NCI-H82 (cell line): Measurements from ENCODE around the gene UPF3A.
A peak's percentile ranks its signal among the peaks of the same experiment; 100 is the strongest.

Experiments
- DNase-seq: peaks from one replicate; lab custom pipeline; 2025; lab: John Stamatoyannopoulos, UW

The UPF3A gene

GRCh38 chr13:114264886-114265611 is 16.4 kb upstream of the UPF3A start:
- DNase-seq: no peak

GRCh38 chr13:114266241-114266640 is 15.2 kb upstream of the UPF3A start:
- no peak for DNase-seq

GRCh38 chr13:114268344-114269280 is 12.8 kb upstream of the UPF3A start:
- DNase-seq: peak; percentile 54

DNA sequence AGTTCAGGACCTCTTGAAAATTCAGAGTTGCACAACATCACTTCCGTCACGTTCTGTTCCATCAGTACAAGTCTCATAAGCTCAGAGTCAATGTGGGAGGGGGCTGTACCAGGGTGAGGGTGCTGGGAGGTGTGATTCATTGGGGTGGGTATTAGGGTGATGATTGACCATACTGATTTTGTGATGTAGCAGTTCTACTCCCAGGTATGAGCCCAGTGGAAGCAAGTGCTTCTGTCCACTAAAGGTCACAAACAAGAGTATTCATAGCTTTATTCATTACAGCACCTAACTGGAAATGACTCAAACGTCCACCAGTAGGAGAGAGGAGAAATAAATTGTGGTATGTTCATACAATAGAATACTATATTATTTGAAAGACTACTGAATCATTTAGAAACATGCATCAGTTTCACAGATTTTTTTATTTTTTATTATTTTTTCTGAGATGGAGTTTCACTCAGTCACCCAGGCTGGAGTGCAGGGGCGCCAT is 12.1 kb upstream of the UPF3A start:
- no peak for DNase-seq

DNA sequence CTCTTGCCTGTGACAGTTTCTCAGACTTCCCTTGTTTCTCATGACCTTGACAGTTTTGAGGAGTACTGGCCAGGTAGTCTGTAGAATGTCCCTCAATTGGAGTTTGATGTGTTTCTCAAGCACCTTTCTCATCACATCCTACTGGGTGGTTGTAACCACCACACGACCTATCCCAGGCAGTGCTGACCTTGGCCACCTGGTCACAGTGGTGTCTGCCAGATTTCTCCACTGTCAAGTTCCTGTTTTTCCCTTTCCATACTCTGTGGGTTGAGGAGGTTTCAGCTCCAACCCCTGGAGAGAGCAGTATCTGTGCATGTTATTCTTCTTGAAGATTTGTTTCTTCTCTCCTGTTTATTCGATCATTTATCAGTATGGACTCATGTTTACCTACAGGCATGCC is 8.4 kb upstream of the UPF3A start:
- DNase-seq: no peak

DNA sequence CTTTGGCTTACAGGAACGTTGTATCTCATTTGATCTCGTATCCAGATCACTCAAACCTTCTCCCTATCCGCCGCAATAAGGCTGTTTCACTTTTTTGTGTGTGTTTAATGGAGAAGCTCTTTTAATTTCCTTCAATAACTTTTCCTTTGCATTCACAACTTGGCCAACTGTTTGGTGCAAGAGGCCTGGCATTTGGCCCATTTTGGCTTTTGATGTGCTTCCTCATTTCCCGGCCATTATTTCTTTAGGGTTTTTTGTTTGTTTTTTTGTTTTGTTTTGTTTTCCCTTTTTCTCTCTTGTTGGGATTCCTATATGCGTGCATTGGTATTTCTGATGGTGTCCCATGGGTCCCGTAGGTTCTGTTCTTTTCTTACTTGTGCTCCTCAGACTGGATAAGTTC is 6.1 kb upstream of the UPF3A start:
- DNase-seq: no peak

DNA sequence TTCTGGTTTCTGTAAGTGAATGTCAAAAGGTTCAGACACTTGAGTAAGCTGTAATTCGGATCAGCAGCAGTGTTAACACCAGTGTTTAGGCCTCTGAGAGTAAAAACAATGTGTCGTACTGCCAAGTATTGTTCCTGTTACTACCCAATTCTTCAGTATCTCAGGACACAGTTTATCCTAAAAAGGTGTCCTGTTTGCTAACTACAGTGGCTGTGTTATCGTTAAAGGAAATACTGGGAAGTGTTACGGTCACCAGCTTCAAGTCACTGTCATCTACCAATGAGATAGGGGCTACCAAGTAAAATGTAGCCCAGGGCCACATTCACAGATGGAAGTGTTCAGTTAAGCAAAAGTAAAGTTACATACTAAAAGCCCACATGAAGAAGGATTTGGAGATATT is 2.3 kb upstream of the UPF3A start:
- DNase-seq: no peak

DNA sequence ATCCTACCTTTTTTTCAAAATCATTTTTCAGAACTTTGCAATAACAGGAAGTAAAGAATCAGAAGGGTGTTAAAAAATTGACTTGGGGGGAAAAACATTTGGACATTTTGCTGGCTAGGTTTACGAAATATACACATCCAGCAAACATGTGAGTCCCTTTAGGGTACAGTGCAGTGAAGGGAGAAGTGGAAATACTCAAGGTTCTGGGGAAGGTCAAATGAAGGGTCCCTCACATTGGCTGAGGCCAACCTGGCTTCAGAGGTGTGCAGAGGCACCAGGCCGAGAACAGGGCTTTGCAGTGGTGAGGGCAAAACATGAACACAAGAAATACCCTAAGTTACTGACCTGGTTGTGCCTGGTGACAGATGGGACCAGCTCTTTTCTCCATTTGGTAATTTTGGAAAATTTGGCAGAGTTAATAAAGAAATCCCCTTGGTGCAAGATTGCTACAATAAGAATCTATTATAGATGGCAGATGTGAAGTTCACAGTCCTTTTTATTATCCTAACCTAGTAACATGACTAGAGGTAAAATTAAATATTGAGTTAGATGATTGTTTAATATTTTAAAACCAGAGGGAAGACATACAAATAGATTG is 1.5 kb upstream of the UPF3A start:
- no peak for DNase-seq

DNA sequence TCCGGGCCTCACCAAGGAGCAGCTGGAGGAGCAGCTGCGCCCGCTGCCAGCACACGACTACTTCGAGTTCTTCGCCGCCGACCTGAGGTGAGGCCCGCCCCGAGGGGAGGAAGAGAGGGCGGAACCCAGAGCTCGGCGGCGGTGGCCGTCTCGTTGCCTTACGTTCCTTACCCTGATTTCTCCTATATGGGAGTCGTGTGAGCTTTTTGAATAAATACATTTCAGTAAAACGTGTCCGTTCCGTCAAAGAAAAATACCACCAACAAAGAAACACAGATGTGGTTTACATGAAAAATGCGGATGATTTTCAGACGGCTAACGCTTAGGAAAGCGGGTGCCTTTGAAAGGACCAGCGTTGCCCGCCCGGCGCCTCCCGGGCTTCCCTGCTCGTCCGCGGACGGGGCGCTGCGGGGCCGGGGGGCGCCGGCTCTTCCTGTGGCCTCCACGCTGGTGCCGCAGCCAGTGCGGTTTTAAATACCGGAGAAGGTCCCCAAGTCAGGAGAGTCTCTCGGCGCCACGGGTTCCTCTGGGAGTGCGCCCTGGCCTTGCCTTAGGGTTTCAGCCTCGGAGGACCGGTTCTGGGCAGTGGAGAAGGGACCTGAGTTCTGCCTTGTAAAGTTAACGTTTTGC is 755 bp downstream of the UPF3A start:
- DNase-seq: peak; percentile 84

DNA sequence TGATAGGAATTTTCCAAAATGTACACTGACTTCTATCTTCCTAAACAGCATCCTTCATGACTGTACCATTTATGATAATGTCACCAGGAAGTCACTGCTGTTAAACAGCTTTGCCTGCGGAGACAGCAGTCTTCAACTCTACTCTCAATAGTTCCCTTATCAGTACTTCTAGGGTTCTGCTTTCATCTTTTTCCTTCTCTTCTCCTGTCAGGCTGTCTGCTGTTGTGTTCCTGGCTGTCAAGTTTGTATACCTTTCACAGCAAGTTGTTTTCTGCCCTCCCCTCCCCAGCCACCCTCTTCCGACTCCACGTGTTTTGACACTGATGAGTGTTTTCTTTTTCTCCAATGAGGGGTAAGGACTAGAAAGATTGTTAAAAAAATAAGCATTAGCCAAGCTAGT is 2.2 kb downstream of the UPF3A start:
- no peak for DNase-seq

DNA sequence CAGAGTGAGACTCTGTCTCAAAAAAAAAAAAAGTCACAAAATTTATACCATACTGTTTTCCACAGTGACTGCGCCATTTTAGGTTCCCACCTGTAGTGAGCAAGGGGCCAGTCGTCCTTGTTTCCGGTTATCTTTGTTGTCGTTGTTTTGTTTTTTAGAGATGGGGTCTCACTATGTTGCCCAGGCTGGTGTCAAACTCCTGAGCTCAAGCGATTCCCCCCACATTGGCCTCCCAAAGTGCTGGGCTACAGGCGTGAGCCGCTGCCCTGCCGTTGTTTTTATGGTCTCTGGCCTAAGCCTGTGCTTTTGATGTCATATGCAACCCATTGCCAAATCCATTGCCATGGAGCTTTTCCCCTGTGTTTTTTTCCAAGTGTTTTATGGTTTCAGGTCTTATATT is 3.3 kb downstream of the UPF3A start:
- DNase-seq: no peak

GRCh38 chr13:114285166-114285808 is 3.9 kb downstream of the UPF3A start:
- DNase-seq: no peak

DNA sequence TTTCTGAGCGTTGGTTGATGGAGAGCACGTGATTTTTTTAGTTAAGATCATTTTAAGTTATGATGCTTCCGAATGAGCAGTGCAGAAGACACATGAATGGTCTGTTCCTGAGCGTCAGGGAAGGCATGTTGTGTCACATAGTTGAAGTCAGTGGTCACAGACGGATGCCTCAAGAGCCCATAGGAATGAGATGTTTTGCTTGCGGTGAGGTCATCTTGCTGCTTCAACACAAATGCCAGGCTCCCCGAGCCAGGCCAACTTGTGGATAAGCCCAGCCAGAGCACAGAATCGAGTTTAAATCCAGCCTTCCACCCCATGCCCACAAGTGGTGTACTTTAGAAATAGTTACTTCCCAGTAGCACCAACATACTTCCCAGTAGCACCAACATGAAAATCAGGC is 5.4 kb downstream of the UPF3A start:
- no peak for DNase-seq

DNA sequence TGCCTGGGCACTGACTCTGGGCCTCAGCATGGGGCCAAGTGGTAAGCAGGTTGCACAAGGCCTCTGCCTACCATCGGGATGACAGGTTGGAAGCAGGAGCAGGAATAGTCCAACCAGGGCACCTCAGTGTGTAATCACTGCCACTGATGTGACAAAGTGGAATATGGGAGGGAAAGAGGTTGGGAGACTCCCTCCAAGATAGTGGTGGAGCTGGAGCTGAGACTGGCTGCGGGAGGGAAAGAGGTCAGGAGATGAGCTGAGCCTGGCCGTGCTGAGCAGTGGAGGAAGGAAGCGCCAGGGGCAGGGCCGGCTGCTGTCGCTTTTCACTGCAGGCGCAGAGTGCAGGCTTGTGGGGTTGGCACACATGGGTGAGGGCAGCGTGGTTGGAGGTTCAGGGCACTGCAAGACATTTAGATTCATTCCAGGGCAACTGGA is 6.8 kb downstream of the UPF3A start:
- DNase-seq: no peak

GRCh38 chr13:114296448-114296847 is 15.0 kb downstream of the UPF3A start:
- DNase-seq: no peak

DNA sequence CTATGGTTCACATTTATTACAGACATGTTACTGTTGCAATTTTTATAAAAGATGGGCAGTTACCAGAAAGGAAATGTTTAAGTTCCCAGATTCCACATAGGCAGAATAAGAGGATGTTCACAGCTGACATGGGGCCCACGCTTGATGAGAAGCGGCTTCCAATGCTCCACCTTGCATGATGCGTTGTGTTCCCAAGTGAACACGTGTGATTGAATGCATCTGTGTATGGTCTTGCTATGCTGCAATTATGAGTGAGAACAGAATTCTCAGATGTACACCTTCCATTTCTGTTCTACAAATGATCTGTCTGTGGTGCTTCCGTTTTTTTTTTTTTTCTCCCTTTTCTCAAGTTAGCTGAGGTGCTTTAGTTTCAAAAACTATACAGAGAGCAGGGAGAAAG is 15.5 kb downstream of the UPF3A start:
- DNase-seq: no peak

GRCh38 chr13:114298866-114299265 is 17.5 kb downstream of the UPF3A start:
- no peak for DNase-seq

DNA sequence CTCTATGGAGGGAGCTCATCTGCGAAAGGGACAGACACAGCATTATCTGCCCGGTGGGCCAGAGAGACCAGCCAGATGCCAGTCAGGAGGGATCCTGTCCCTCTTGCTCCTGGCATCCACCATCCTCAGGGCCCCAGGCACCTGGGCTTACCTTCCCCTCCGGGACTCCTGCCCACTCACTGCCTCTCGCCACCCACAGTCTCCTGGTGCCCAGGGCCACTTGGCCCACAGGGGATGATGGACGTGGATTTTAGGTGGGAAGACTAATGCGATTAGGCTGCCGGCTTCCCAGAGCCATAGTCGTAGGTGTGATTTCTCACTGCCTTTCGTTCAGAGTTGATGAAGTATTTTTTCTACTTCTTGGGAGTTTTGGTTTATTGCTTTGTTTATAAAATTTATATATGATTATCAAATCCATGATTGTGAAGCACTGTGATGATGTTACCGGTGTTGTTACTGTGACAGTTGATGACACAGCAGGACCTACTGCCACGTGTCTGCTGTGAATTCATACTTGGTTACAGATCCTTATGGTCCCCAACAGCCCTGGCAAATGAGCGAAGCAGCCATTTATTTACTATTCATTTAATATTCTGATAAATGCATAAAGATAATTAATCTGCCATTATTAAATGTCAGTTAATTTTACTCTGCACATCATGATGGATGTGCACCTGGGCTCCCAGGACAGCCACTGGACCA is 18.4 kb downstream of the UPF3A start:
- DNase-seq: no peak

DNA sequence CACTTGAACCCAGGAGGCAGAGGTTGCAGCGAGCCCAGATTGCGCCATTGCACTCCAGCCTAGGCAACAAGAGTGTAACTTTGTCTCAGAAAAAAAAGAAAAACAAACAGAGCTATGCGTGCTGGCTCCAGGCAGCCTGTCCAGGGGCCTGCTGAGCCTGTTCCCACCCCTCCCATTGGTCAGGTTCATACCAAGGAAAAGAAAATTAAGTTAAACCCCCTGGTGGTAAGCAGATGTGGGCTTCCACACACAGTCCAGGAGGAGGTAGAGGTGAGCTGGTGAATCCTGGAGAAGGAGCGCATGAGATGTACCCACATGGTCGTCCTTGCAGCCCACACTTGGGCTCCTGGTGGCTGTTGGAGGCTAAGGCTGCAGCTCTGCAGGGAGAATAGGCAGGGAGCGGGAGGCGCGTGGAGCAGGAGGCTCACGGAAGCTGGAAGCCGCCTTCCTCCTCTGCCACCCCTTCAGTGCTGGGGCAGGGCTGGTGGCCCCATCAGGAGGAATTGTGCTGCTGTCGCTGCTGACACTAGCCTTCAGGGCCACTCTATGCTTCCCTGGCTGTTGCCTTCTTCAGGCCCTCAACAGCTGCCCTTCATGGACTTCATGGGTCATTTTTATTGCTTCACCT is 22.4 kb downstream of the UPF3A start:
- no peak for DNase-seq

GRCh38 chr13:114304346-114305034 is 23.1 kb downstream of the UPF3A start:
- DNase-seq: no peak
